HCT116 (cell line): Measurements from ENCODE around the gene CD40LG. TPM values are rescaled to one million over a fixed set of nuclear protein-coding genes. Genes with fewer than 3 reads are reported as not detected.

Source experiments
- ATAC-seq: fragments of 200-7000 bp; cut with Tn5 transposase; 2 replicates; pipeline ENCODE4 v1.9.1; 2020; ENCODE audit warnings: mild to moderate bottlenecking, moderate library complexity
- BruUV-seq: library from RNA; stranded (reverse); fragments of 400-500 nt; replicated peaks from 2 replicates; lab custom pipeline; 2021; lab: Mats Ljungman, UMichigan
- CTCF ChIA-PET: fragments of 300-600 bp; sonication (Branson Sonifier 250); formaldehyde crosslinking; loops from one replicate; lab custom pipeline; 2021; ENCODE audit warnings: antibody characterized with exemption; lab: Charles Lee
- POLR2A ChIA-PET: fragments of 300-600, 350-600 bp; sonication (Branson Sonifier 250); formaldehyde crosslinking; loops from one replicate; lab custom pipeline; 2021; ENCODE audit warnings: antibody characterized with exemption; lab: Charles Lee
- RAD21 ChIA-PET, 2 experiments: fragments of 300-600 bp; sonication (Branson Sonifier 250); formaldehyde crosslinking; loops; one replicate each; lab custom pipeline; 2023; ENCODE audit warnings: low total read pairs in 2 of 2; ENCODE audit not compliant: uncharacterized antibody in 2 of 2, unreplicated experiment in 2 of 2, low non-redundant PET in 1 of 2; lab: Charles Lee
- DNase-seq: peaks from one replicate; pipeline ENCODE4 v3.0.0-alpha.2; 2010; ENCODE audit warnings: low read depth, low spot score
- H2AFZ ChIP-seq: fragments of 200-600 bp; shearing (Covaris generic), sonication (generic); 2 replicates; pipeline ENCODE4 v1.6.1; 2017; ENCODE audit warnings: low read depth, mixed run types, mixed read lengths, antibody characterized with exemption, low read length; ENCODE audit not compliant: poor library complexity, severe bottlenecking
- H3K27ac ChIP-seq: 2 replicates; pipeline ENCODE4 v1.5.1; 2012; ENCODE audit warnings: low read depth, low read length
- H3K27me3 ChIP-seq: fragments of 200-600 bp; sonication (generic); 2 replicates; pipeline ENCODE4 v1.6.1; 2016; ENCODE audit warnings: mixed run types, low read length, mixed read lengths; ENCODE audit not compliant: insufficient read depth
- H3K36me3 ChIP-seq, 2 experiments: fragments of 200-500 bp in 1 of 2; fragments of 200-600 bp in 1 of 2; sonication (Bioruptor generic) in 1 of 2; sonication (generic) in 1 of 2; 2 replicates each; pipeline versions ENCODE4 v1.5.1 to v1.6.1; 2014 to 2016; ENCODE audit warnings: low read length in 2 of 2, inconsistent platforms in 1 of 2, mixed read lengths in 1 of 2, mixed run types in 1 of 2; ENCODE audit not compliant: insufficient read depth in 2 of 2, control insufficient read depth in 1 of 2
- H3K4me1 ChIP-seq, 2 experiments: fragments of 200-600 bp in 1 of 2; sonication (generic) in 1 of 2; 2 replicates each; pipeline versions ENCODE4 v1.5.1 to v1.6.1; 2012 to 2017; ENCODE audit warnings: low read length in 2 of 2, inconsistent platforms in 1 of 2, mild to moderate bottlenecking in 1 of 2, mixed read lengths in 1 of 2, mixed run types in 1 of 2, moderate library complexity in 1 of 2; ENCODE audit not compliant: insufficient read depth in 2 of 2, control insufficient read depth in 1 of 2
- H3K4me2 ChIP-seq: fragments of 200-600 bp; sonication (generic); 2 replicates; pipeline ENCODE4 v1.6.1; 2017; ENCODE audit warnings: mixed run types, low read length, mixed read lengths
- H3K4me3 ChIP-seq, 2 experiments: fragments of 200-600 bp in 1 of 2; sonication (generic) in 1 of 2; replicated peaks in 1 of 2; 2 replicates each; pipeline ENCODE4 v1.5.1; 2011 to 2016; ENCODE audit warnings: low read length in 2 of 2, control low read depth in 1 of 2, low read depth in 1 of 2, mild to moderate bottlenecking in 1 of 2, mixed read lengths in 1 of 2, mixed run types in 1 of 2
- H3K79me2 ChIP-seq: fragments of 200-600 bp; sonication (generic); 2 replicates; pipeline ENCODE4 v1.6.1; 2017; ENCODE audit warnings: mild to moderate bottlenecking, mixed run types, low read length, moderate library complexity, mixed read lengths; ENCODE audit not compliant: insufficient read depth
- H3K9ac ChIP-seq: fragments of 200-600 bp; sonication (generic); 2 replicates; pipeline ENCODE4 v1.6.1; 2016; ENCODE audit warnings: low read length, mixed read lengths
- H3K9me2 ChIP-seq: fragments of 200-600 bp; sonication (generic), shearing (Covaris generic); 2 replicates; pipeline ENCODE4 v1.6.1; 2017; ENCODE audit warnings: mixed run types, mild to moderate bottlenecking, moderate library complexity; ENCODE audit not compliant: insufficient read depth
- H3K9me3 ChIP-seq, 2 experiments: fragments of 200-500 bp in 1 of 2; fragments of 200-600 bp in 1 of 2; sonication (Bioruptor generic) in 1 of 2; sonication (generic) in 1 of 2; 2 replicates each; pipeline ENCODE4 v1.6.1; 2014 to 2017; ENCODE audit warnings: low read length in 2 of 2, mixed read lengths in 2 of 2, inconsistent platforms in 1 of 2, low read depth in 1 of 2, mild to moderate bottlenecking in 1 of 2, mixed run types in 1 of 2, moderate library complexity in 1 of 2; ENCODE audit not compliant: control insufficient read depth in 1 of 2, insufficient read depth in 1 of 2
- H4K20me1 ChIP-seq: fragments of 200-600 bp; sonication (generic), shearing (Covaris generic); 2 replicates; pipeline ENCODE4 v1.6.1; 2017; ENCODE audit warnings: mixed run types, mild to moderate bottlenecking, moderate library complexity; ENCODE audit not compliant: insufficient read depth
- CBX3 ChIP-seq: IDR thresholded peaks from 2 replicates; pipeline ENCODE4 v1.6.1; 2012; ENCODE audit warnings: low read depth
- CEBPB ChIP-seq: IDR thresholded peaks from 2 replicates; pipeline ENCODE4 v1.6.1; 2012; ENCODE audit warnings: low read depth
- ELF1 ChIP-seq: IDR thresholded peaks from 2 replicates; pipeline ENCODE4 v1.6.1; 2012; ENCODE audit warnings: low read depth, borderline replicate concordance
- FOSL1 ChIP-seq: IDR thresholded peaks from 2 replicates; pipeline ENCODE4 v1.6.1; 2012; ENCODE audit warnings: low read depth
- JUND ChIP-seq: IDR thresholded peaks from 2 replicates; pipeline ENCODE4 v1.6.1; 2012
- SP1 ChIP-seq: IDR thresholded peaks from 2 replicates; pipeline ENCODE4 v1.6.1; 2012; ENCODE audit warnings: low read depth
- SRF ChIP-seq: IDR thresholded peaks from 2 replicates; pipeline ENCODE4 v1.6.1; 2012; ENCODE audit warnings: low read depth
- YY1 ChIP-seq: IDR thresholded peaks from 2 replicates; pipeline ENCODE4 v1.6.1; 2011; ENCODE audit warnings: low read length, low read depth, moderate library complexity, mild to moderate bottlenecking; ENCODE audit not compliant: insufficient replicate concordance; ENCODE audit errors: extremely low read depth
- ZNF274 ChIP-seq: fragments of 200-500 bp; sonication (Bioruptor generic); IDR thresholded peaks from 2 replicates; pipeline ENCODE4 v1.6.1; 2014; ENCODE audit warnings: mild to moderate bottlenecking, low read depth, low read length, inconsistent platforms
- intact Hi-C: fragments of 100-400 bp; cut with micrococcal nuclease; formaldehyde crosslinking; loops from 2 replicates; pipeline ENCODE4 v1.10.0; 2022
- total RNA-seq: library from RNA; stranded (reverse); gene quantifications from one replicate; pipeline ENCODE4 v1.2.1, GENCODE V29; 2021; ENCODE audit not compliant: unreplicated experiment
- TF ChIP-seq, protein P1 (sequence below): IDR thresholded peaks from 2 replicates; pipeline ENCODE4 v1.6.1; 2012; ENCODE audit warnings: low read depth

The CD40LG gene
- total RNA-seq, 1 experiment from 2014 or later = not detected

- Histone ChIP-seq H3K27ac (no peak overlapping the region), H3K4me2 (no peak overlapping the region), H4K20me1 (no peaks in the 10 kb centered on the region), H3K9me3 (no peaks in the 10 kb centered on the region), H2AFZ (no peak overlapping the region), H3K79me2 (no peaks in the 10 kb centered on the region), H3K4me1 (no peaks in the 10 kb centered on the region), H3K36me3 (no peaks in the 10 kb centered on the region), H3K9ac (no peak overlapping the region), H3K27me3 (no peaks in the 10 kb centered on the region), H3K4me3 (no peak overlapping the region), H3K9me2 (no peaks in the 10 kb centered on the region)
- no peak for ATAC-seq
- BruUV-seq = no TSS peak
- ChIA-PET RAD21 (no interaction called here), POLR2A (no interaction called here), CTCF (no interaction called here)
- no peak for TF ChIP-seq ELF1
- TF ChIP-seq CBX3 = no peak
- TF ChIP-seq, protein P1, sequence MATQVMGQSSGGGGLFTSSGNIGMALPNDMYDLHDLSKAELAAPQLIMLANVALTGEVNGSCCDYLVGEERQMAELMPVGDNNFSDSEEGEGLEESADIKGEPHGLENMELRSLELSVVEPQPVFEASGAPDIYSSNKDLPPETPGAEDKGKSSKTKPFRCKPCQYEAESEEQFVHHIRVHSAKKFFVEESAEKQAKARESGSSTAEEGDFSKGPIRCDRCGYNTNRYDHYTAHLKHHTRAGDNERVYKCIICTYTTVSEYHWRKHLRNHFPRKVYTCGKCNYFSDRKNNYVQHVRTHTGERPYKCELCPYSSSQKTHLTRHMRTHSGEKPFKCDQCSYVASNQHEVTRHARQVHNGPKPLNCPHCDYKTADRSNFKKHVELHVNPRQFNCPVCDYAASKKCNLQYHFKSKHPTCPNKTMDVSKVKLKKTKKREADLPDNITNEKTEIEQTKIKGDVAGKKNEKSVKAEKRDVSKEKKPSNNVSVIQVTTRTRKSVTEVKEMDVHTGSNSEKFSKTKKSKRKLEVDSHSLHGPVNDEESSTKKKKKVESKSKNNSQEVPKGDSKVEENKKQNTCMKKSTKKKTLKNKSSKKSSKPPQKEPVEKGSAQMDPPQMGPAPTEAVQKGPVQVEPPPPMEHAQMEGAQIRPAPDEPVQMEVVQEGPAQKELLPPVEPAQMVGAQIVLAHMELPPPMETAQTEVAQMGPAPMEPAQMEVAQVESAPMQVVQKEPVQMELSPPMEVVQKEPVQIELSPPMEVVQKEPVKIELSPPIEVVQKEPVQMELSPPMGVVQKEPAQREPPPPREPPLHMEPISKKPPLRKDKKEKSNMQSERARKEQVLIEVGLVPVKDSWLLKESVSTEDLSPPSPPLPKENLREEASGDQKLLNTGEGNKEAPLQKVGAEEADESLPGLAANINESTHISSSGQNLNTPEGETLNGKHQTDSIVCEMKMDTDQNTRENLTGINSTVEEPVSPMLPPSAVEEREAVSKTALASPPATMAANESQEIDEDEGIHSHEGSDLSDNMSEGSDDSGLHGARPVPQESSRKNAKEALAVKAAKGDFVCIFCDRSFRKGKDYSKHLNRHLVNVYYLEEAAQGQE = no peak
- TF ChIP-seq CEBPB = no peak
- no peak for TF ChIP-seq ZNF274
- no peak for TF ChIP-seq FOSL1
- intact Hi-C loops = no loop called here
- no peak for DNase-seq
These were observed 8.3 kb upstream of the CD40LG start for GRCh38 chrX:136639506-136640176.

DNA sequence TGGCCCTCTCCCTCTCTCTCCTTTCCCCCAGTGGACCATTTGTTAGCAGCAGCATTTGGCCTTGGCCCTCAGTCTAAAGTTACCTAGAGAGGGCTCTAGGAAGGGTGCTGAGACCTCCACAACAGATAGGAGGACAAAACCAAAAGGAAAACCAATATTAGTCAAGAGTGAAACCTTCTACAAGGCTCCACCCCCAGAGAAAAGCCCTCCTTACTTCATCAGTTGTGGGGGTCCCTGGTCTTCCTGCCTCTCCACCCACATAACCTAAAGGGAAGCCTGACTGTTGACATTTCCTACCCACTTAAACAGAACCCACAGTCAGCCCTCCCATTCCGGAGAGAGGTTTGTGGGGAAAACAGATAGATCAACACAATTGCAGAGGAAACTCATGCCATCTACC, 4.7 kb upstream of the CD40LG start:
- POLR2A ChIA-PET = no interaction called here

More for the DNA sequence above, 4.7 kb upstream of the CD40LG start:
- H3K79me2 ChIP-seq = no peaks in the 10 kb centered on the region
- no peak overlapping the region for H3K4me2 ChIP-seq
- no peak overlapping the region for H3K4me3 ChIP-seq
- H2AFZ ChIP-seq = no peak overlapping the region
- no peaks in the 10 kb centered on the region for H3K4me1 ChIP-seq
- H3K27ac ChIP-seq = no peak overlapping the region
- TF ChIP-seq CEBPB (no peak), SP1 (no peak), SRF (no peak), JUND (no peak), YY1 (no peak)
- H3K9ac ChIP-seq = no peak overlapping the region
- no peaks in the 10 kb centered on the region for H3K9me3 ChIP-seq
- intact Hi-C loops = no loop called here
- CTCF ChIA-PET = no interaction called here
- H3K36me3 ChIP-seq = no peaks in the 10 kb centered on the region
- BruUV-seq = no TSS peak
- no peaks in the 10 kb centered on the region for H3K27me3 ChIP-seq
- H3K9me2 ChIP-seq = no peaks in the 10 kb centered on the region
- RAD21 ChIA-PET = no interaction called here
- H4K20me1 ChIP-seq = no peaks in the 10 kb centered on the region
- ATAC-seq = no peak
- DNase-seq = no peak
